Liver (tissue), 9 donors: ENCODE measurements around the gene NDUFS5. TPM values are rescaled to one million over a fixed set of nuclear protein-coding genes. Genes with fewer than 3 reads are reported as not detected.
"Not testable (repeated sequence)": the region's sequence is repeated elsewhere in the genome, so short reads cannot be mapped to it uniquely, and the experiment has no call there.

Source experiments
- DNase-seq: peaks from one replicate; pipeline ENCODE4 v3.0.0-alpha.2; 2017; ENCODE audit warnings: low spot score
- H3K27ac ChIP-seq, 2 donors: one replicate each; pipeline ENCODE4 v1.7.0; 2013; ENCODE audit warnings: inconsistent platforms in 2 of 2, low read length in 2 of 2, control low read depth in 1 of 2, low read depth in 1 of 2, mild to moderate bottlenecking in 1 of 2
- H3K27me3 ChIP-seq, 4 donors: one replicate each; pipeline versions ENCODE4 v1.6.1 to v1.7.0; 2013; ENCODE audit warnings: low read length in 3 of 4, inconsistent platforms in 1 of 4, mild to moderate bottlenecking in 1 of 4, moderate library complexity in 1 of 4; ENCODE audit not compliant: control insufficient read depth in 4 of 4, insufficient read depth in 4 of 4
- H3K36me3 ChIP-seq, 4 donors: one replicate each; pipeline versions ENCODE4 v1.6.1 to v1.7.0; 2013; ENCODE audit warnings: low read length in 3 of 4, mild to moderate bottlenecking in 3 of 4, low read depth in 1 of 4, moderate library complexity in 1 of 4; ENCODE audit not compliant: control insufficient read depth in 4 of 4, insufficient read depth in 3 of 4
- H3K4me1 ChIP-seq, 4 donors: one replicate each; pipeline versions ENCODE4 v1.6.1 to v1.7.0; 2013; ENCODE audit warnings: low read length in 3 of 4, mild to moderate bottlenecking in 3 of 4, moderate library complexity in 1 of 4; ENCODE audit not compliant: control insufficient read depth in 4 of 4, insufficient read depth in 4 of 4
- H3K4me3 ChIP-seq, 3 donors: one replicate each; pipeline versions ENCODE4 v1.6.1 to v1.7.0; 2013; ENCODE audit warnings: low read length in 3 of 3, control low read depth in 1 of 3, low read depth in 1 of 3, mild to moderate bottlenecking in 1 of 3
- H3K9ac ChIP-seq, 2 donors: one replicate each; pipeline ENCODE4 v1.7.0; 2013; ENCODE audit warnings: low read length in 2 of 2, mild to moderate bottlenecking in 2 of 2, moderate library complexity in 2 of 2, control low read depth in 1 of 2, low read depth in 1 of 2
- H3K9me3 ChIP-seq, 4 donors: one replicate each; pipeline versions ENCODE4 v1.6.1 to v1.7.0; 2013; ENCODE audit warnings: low read length in 3 of 4; ENCODE audit not compliant: control insufficient read depth in 4 of 4
- ATF3 ChIP-seq: IDR thresholded peaks from 2 replicates; pipeline ENCODE4 v1.6.1; 2016; ENCODE audit warnings: antibody characterized with exemption
- CTCF ChIP-seq: fragments of 150-350 bp; IDR thresholded peaks from 2 replicates; pipeline ENCODE4 v1.5.1; 2017; ENCODE audit warnings: improper control_type of control experiment, low read depth, low read length; ENCODE audit not compliant: missing input control
- EGR1 ChIP-seq, 2 donors: IDR thresholded peaks; 2 replicates each; pipeline ENCODE4 v1.6.1; 2016 to 2018; ENCODE audit warnings: antibody characterized with exemption in 2 of 2, low read depth in 2 of 2
- FOXA1 ChIP-seq: IDR thresholded peaks from 2 replicates; pipeline ENCODE4 v1.6.1; 2016; ENCODE audit warnings: antibody characterized with exemption
- FOXA2 ChIP-seq: IDR thresholded peaks from 2 replicates; pipeline ENCODE4 v1.6.1; 2016; ENCODE audit warnings: antibody characterized with exemption
- GABPA ChIP-seq, 2 donors: IDR thresholded peaks in 1 of 2; conservative IDR thresholded peaks in 1 of 2; 2 replicates each; pipeline ENCODE4 v1.6.1; 2016; ENCODE audit warnings: antibody characterized with exemption in 2 of 2, mild to moderate bottlenecking in 1 of 2, moderate library complexity in 1 of 2
- HNF4A ChIP-seq, 2 donors: conservative IDR thresholded peaks; 2 replicates each; pipeline ENCODE4 v1.6.1; 2016; ENCODE audit warnings: antibody characterized with exemption in 2 of 2, mild to moderate bottlenecking in 2 of 2
- HNF4G ChIP-seq: IDR thresholded peaks from 2 replicates; pipeline ENCODE4 v1.6.1; 2016; ENCODE audit warnings: antibody characterized with exemption
- JUND ChIP-seq, 2 donors: IDR thresholded peaks; 2 replicates each; pipeline ENCODE4 v1.6.1; 2016; ENCODE audit warnings: antibody characterized with exemption in 2 of 2
- MAX ChIP-seq: IDR thresholded peaks from 2 replicates; pipeline ENCODE4 v1.6.1; 2016; ENCODE audit warnings: antibody characterized with exemption
- NR2F2 ChIP-seq: IDR thresholded peaks from 2 replicates; pipeline ENCODE4 v1.6.1; 2016; ENCODE audit warnings: antibody characterized with exemption
- RAD21 ChIP-seq, 2 donors: IDR thresholded peaks; 2 replicates each; pipeline ENCODE4 v1.6.1; 2016; ENCODE audit warnings: antibody characterized with exemption in 2 of 2, mild to moderate bottlenecking in 2 of 2
- REST ChIP-seq: IDR thresholded peaks from 2 replicates; pipeline ENCODE4 v1.6.1; 2016; ENCODE audit warnings: antibody characterized with exemption, mild to moderate bottlenecking
- RXRA ChIP-seq, 2 donors: IDR thresholded peaks; 2 replicates each; pipeline ENCODE4 v1.6.1; 2017 to 2018; ENCODE audit warnings: antibody characterized with exemption in 2 of 2, mild to moderate bottlenecking in 1 of 2
- SP1 ChIP-seq: IDR thresholded peaks from 2 replicates; pipeline ENCODE4 v1.6.1; 2018; ENCODE audit warnings: antibody characterized with exemption, mild to moderate bottlenecking
- TAF1 ChIP-seq: conservative IDR thresholded peaks from 2 replicates; pipeline ENCODE4 v1.6.1; 2016; ENCODE audit warnings: antibody characterized with exemption, mild to moderate bottlenecking
- YY1 ChIP-seq: IDR thresholded peaks from 2 replicates; pipeline ENCODE4 v1.6.1; 2016; ENCODE audit warnings: antibody characterized with exemption, mild to moderate bottlenecking
- ZBTB33 ChIP-seq: IDR thresholded peaks from 2 replicates; pipeline ENCODE4 v1.6.1; 2016; ENCODE audit warnings: antibody characterized with exemption
- WGBS: extraction: QIAGEN DNeasy Blood & Tissue Kit; methylation state at CpG from one replicate; pipeline ENCODE4 v1.1.7; 2013; 5-methylcytosine and 5-hydroxymethylcytosine counted together
- polyA plus RNA-seq, 2 donors: library from polyadenylated mRNA; stranded (reverse) in 1 of 2; unstranded in 1 of 2; fragments of 200-250 nt in 1 of 2; fragments of >200 nt in 1 of 2; fragmentation: Nextera tagmentation in 1 of 2; extraction: Ambion mirVana in 1 of 2; gene quantifications; one replicate each; pipeline versions ENCODE4 v1.2.1 to v1.2.3, GENCODE V29; 2013 to 2015
- total RNA-seq, 2 donors: library from RNA; depleted of rRNA; stranded (reverse); fragments of >200 nt; gene quantifications; one replicate each; pipeline ENCODE4 v1.2.3, GENCODE V29; 2014
- donor health status: healthy.
- donor health status: healthy.
- donor health status: healthy.
- donor health status: healthy.
- donor health status: healthy.

NDUFS5 gene
- total and polyA plus RNA-seq, 4 donors = 193 to 308 (median 236) TPM

DNA sequence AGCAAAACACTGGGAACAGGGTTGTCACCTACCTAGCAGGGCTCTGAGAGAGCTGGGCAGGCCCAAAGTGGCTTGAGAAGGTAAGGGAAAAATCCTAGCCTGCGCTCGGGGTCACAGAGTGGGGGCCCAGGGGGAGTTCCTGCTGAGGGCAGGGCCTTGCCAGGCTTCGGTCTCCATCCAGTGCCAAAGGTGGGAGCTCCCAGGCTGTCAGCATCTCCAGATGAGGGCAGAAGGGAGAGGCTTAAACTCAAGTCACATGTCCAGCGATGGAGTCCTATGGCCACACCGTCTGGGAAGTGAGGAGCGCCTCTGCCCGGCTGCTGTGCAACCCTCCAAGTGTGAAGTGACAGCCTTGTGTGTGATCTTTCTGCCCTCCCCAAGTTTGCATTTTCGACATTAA lies 11.2 kb upstream of the NDUFS5 start:
- not testable (repeated sequence) for DNase-seq, H3K27ac ChIP-seq, H3K27me3 ChIP-seq, H3K4me3 ChIP-seq, H3K4me1 ChIP-seq, H3K9ac ChIP-seq, H3K9me3 ChIP-seq
- 94% methylated on average over 8 of the region's 8 CpGs for WGBS
- H3K36me3 ChIP-seq = peaks cover 0 to 11% (median 5%) of the 10 kb centered on the region in 4 donors

DNA sequence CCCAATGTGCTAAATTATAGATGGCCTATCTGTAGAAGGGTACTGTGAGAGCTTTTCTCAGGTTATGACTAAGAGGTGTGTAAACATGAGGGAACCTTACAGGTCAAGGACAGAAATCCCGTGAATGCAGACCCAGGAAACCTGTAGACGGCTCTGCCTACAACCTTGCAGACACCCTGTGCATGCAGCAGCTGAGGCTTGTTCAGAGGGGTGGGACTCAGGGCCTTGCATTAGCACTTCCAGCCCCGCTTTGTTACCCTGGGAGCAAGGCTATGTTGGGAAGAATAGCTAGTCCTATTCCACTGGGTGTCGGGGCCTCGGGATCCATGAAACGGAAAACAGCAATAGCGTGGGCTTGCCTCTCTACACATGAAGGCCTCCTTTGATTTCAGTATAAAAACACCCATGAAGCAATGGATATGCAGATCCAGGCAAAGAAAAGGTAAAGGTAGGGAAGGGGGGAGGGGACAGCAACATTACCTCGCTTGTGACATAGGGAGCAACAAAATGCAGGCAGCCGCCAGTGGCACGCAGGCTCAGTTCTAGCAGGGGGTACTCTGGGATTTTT lies 9.5 kb upstream of the NDUFS5 start:
- TF ChIP-seq RAD21 (IDR thresholded peaks at IDR 0.05) = no peak
- no peak for TF ChIP-seq HNF4G
- TF ChIP-seq NR2F2 = no peak
- TF ChIP-seq FOXA1 = no peak
- no peak for TF ChIP-seq REST
- no peak for TF ChIP-seq EGR1 (IDR thresholded peaks at IDR 0.05; ENCODE audit: low read depth in 2 of 2)
- TF ChIP-seq FOXA2 = no peak
- TF ChIP-seq YY1 = no peak
- no peak for TF ChIP-seq ATF3
- no peak for TF ChIP-seq HNF4A (conservative IDR thresholded peaks at IDR 0.05)
- TF ChIP-seq SP1 = no peak
- TF ChIP-seq JUND (IDR thresholded peaks at IDR 0.05) = no peak
- TF ChIP-seq RXRA (IDR thresholded peaks at IDR 0.05) = no peak
- TF ChIP-seq GABPA (IDR thresholded peaks at IDR 0.05 in 1 of 2, conservative IDR thresholded peaks at IDR 0.05 in 1 of 2) = no peak
- no peak for DNase-seq
- 84% methylated on average over 10 of the region's 10 CpGs for WGBS

GRCh38 chr1:39017266-39017665 lies 8.9 kb upstream of the NDUFS5 start:
- H3K9me3 ChIP-seq = no peaks in the 10 kb centered on the region
- no peaks in the 10 kb centered on the region for H3K36me3 ChIP-seq
- 85% methylated on average over 5 of the region's 5 CpGs for WGBS
- no peaks in the 10 kb centered on the region for H3K4me1 ChIP-seq
- no peak for DNase-seq
- H3K27me3 ChIP-seq = no peaks in the 10 kb centered on the region
- no peak overlapping the region for H3K27ac ChIP-seq
- H3K4me3 ChIP-seq = no peak overlapping the region
- no peak overlapping the region for H3K9ac ChIP-seq
- TF ChIP-seq ZBTB33 (no peak), NR2F2 (no peak), ATF3 (no peak), MAX (no peak), FOXA1 (no peak), GABPA (IDR thresholded peaks at IDR 0.05 in 1 of 2, conservative IDR thresholded peaks at IDR 0.05 in 1 of 2) (no peak), RAD21 (IDR thresholded peaks at IDR 0.05) (no peak), CTCF (no peak), FOXA2 (no peak), TAF1 (no peak), SP1 (no peak), HNF4A (conservative IDR thresholded peaks at IDR 0.05) (no peak), RXRA (IDR thresholded peaks at IDR 0.05) (no peak), YY1 (no peak), EGR1 (IDR thresholded peaks at IDR 0.05; ENCODE audit: low read depth in 2 of 2) (no peak)

More for the DNA sequence above, 9.5 kb upstream of the NDUFS5 start:
- Histone ChIP-seq H3K4me3 (no peak overlapping the region), H3K27me3 (no peaks in the 10 kb centered on the region), H3K4me1 (no peaks in the 10 kb centered on the region), H3K9ac (no peak overlapping the region), H3K36me3 (peaks cover 0 to 4% (median under 1%) of the 10 kb centered on the region in 4 donors), H3K9me3 (no peaks in the 10 kb centered on the region), H3K27ac (no peak overlapping the region)
